NAMALWA (cell line): ENCODE measurements around the gene CTTNBP2NL.
A peak's percentile ranks its signal among the peaks of the same experiment; 100 is the strongest.
"Not testable (repeated sequence)": the region's sequence is repeated elsewhere in the genome, so short reads cannot be mapped to it uniquely, and the experiment has no call there.

Experiments used
- DNase-seq: peaks from one replicate; pipeline ENCODE4 v3.0.0-alpha.2; 2015; ENCODE audit warnings: low spot score

The CTTNBP2NL gene

DNA sequence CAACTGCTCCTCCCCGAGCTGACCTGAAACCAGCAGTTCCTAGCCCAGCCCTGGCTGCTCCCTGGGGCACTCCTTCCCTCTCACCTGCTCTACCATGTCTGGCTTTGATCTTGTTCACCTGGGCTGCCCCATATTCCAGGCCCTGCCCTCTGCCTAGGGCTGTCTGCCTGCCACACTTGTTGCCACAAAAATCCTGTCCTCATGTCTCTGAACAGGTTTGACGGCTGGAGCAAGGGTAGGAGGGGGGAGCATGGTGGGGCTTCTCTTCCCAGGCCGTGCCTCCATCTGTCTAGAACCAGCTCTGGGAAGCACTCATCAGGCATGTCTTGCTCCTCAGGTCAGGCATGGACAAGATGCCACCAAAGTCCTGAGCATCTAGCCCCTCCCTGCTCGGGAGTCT, 68.5 kb downstream of the CTTNBP2NL start:
- no peak for DNase-seq

DNA sequence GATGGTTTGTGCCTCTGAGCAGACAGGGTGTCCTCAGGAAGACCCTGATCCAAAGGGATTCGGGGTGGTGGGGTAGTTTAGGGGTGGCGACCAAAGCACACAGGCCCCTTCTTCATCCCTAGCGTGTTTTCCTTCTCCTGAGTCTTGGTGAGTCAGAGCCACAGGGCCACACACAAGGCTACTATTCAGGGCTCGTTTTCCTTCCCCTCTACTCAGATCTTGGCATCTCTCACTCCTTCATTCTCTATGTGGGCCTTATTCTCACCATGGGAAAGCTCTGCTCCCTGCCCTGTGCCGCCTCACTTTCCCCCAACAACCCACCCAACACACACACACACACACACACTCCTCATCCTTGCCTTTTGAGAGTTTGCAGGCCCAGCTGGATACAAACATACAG, 69.1 kb downstream of the CTTNBP2NL start:
- no peak for DNase-seq

DNA sequence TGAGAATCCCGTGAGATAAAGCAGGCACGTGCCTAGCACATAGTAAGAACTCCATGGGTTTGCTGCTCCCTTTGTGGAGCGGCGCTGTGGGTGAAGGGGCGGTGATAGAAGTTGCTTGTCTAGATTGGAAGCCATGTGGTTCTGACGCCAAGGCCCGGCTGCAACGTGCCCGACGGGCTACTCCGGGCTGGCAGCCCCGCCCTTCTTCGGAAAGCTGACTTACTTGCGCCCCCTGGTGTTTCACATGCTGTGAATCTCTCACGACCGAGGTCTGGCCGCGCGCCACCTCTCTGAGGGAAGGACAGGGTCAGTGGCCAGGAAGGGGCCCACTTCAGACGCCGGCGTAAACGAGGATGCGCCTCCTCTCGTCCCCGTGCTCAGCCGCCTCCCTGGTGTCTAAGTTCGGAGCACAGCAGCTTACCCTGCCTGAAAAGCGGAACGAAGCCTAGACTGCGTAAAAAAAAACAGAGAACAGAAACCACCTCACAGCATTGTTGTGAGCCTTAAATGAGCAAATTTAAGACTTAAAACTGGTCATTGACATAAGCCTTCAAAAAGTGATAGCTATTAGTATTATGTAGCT, 70.2 kb downstream of the CTTNBP2NL start:
- DNase-seq: peak; percentile 92

DNA sequence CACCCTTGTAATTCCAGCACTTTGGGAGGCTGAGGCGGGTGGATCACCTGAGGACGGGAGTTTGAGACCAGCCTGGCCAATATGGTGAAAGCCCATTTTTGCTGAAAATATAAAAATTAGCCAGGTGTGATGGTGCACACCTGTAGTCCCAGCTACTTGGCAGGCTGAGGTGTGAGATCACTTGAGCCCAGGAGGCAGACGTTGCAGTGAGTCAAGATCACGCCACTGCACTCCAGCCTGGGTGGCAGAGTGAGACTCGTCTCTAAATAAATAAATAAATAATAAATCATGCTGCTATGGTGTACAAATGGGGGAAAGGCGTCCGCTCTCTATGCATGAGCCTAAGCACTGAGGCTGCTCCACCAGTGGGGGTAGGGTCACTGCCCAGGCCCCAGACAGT, 74.3 kb downstream of the CTTNBP2NL start:
- DNase-seq: not testable (repeated sequence)

DNA sequence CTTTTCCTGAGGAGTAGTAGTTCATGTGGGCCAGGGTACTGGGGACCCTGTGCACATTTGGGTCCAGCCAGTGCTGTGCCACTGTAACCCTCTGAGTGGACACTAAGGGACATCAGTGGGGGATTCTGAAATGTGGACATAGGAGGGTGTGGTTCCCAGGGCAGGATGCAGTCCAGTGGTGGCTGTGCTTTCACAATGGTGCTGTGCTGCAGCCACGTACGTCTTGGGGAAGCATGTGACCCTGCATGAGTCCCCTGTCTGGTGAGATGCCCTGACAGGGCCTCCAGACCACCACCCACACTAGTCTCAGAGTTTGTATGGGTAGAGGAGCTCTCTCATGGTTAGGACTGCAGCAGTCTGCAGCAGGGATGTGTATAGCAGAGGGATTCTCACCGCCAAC, 75.0 kb downstream of the CTTNBP2NL start:
- no peak for DNase-seq

DNA sequence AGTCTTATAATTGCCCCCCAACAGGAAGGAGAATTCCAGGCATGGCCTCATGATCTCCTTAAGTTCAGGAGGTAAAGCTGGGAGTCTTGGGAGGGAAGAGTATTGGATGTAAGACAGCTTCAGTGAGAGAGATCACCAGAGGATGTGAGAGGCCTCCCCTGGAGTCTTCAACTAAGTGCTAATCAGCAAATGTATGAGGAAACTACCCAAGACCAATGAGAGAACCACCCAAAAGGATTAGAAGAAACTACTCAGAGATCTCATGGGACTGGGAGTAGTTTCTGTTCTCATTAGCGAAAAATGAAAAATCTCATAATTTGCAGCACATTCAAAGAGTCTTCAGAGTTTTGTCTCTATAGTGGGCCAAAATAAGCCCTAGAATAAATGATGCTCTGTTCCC, 76.1 kb downstream of the CTTNBP2NL start:
- no peak for DNase-seq

DNA sequence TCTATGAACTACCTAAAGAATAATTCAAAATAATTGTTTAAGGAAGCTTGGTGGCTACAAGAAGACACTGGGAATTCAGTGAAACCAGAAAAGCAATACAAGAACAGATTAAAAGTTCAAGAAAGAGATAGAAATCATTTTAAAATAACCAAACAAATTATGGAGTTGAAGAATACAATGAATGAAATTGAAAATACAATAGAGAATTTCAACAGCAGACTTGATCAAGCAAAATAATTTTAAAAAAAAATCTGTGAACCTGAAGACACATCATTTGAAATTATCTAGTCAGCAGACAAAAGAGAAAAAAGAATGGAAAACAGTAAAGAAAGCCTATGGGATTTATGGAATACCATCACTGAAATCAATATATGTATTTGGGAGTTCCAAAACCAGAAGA, 81.5 kb downstream of the CTTNBP2NL start:
- DNase-seq: no peak

DNA sequence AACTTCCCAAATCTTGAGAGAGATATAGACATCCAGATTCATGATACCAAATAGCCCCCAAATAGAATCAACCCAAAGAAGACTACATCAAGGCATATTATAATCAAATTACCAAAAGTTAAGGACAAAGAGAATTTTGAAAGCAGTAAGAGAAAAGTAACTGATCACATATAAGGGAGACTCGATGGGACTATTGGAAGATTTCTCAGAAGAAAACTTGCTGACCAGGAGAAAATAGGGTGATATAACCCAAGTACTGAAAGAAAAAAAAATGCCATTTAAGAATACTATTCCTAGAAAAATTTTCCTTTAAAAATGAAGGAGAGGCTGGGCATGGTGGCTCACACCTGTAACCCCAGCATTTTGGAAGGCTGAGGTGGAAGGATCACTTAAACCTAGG, 82.3 kb downstream of the CTTNBP2NL start:
- no peak for DNase-seq

DNA sequence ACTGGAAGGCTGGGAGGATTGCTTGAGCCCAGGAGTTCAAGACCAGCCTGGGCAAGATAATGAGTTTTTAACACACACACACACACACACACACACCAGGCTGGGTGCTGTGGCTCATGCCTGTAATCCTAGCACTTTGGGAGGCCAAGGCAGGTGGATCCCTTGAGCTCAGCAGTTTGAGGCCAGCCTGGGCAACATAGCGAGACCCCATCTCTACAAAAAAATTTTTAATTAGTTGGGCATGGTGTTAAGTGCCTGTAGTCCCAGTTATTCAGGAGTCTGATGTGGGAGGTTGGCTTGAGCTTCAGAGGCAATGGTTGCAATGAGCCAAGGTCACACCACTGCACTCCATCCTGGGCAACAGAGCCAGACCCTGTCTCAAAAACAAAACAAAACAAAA, 90.0 kb downstream of the CTTNBP2NL start:
- DNase-seq: not testable (repeated sequence)

DNA sequence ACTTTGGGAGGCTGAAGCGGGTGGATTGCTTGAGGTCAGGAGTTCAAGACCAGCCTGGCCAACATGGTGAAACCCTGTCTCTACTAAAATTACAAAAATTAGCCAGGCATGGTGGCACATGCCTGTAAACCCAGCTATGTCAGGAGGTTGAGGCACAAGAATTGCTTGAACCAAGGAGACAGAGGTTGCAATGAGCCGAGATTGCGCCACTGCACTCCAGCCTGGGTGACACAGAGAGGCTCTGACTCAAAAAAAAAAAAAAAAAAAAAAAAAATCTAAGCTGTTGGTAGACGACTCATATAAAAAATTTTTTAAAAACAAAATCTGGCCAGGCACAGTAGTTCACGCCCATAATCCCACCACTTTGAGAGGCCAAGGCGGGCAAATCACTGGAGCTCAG, 91.7 kb downstream of the CTTNBP2NL start:
- not testable (repeated sequence) for DNase-seq

DNA sequence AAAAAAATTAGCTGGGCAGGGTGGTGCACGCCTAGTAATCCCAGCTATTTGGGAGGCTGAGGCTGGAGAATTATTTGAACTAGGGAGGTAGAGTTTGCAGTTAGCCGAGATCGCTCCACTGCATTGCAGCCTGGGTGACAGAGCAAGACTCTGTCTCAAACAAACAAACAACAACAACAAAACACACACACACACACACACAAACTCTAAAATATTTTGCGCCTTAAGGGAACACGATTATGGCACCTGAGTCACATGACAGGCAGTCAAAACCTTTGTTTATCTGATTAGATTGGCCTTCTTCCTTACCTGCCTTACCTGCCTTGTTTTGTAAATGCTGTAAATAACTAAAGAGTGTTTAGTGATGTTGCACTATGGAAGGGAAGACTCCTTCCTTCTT, 92.1 kb downstream of the CTTNBP2NL start:
- no peak for DNase-seq

DNA sequence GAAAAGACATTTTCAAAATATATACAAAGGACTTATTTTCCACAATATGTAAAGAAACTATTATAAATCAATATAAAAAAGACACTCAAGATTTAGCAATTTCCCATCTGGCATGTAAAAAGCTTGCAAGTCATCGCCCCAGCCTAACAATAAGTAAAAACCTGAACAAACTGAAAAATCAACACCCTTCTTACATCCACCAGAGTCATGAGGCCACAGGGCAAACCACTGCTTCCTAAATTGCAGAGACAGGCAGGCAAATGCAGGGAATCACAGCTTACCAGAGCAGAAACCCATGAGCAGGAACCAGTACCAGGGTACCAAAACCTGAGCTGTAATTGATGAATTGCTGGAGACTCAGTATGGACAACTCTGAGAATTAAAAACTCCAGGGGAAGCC, 96.1 kb downstream of the CTTNBP2NL start:
- DNase-seq: no peak

DNA sequence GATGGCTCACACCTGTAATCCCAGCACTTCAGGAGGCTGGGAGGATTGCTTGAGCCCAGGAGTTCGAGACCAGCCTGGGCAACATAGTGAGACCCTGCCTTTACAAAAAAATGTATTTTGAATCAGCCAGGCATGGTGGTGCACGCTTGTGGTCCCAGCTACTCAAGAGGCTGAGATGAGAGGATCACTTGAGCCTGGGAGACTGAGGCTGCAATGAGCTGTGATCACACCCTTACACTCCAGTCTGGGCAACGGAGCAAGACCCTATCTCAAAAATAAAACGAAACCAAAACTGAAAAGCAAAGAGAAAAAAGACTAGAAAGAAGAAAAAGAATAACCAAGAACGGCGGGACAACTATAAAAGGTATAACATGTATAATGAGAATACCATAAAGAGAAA, 97.3 kb downstream of the CTTNBP2NL start:
- DNase-seq: no peak

DNA sequence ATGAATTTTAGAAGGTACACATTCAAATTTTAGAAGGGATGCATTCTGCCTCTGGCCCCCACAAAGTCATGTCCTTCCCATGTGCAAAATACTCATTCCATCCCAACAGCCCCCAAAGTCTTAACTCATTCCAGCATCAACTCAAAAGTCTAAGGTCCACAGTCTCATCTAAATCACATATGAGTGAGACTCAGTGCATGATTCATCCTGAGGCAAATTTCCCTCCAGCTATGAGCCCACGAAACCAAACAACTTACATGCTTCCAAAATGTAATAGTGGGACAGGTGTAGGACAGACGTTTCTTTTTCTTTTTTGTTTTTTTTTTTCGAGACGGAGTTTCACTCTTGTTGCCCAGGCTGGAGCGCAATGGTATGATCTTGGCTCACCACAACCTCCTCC, 100.3 kb downstream of the CTTNBP2NL start:
- no peak for DNase-seq

DNA sequence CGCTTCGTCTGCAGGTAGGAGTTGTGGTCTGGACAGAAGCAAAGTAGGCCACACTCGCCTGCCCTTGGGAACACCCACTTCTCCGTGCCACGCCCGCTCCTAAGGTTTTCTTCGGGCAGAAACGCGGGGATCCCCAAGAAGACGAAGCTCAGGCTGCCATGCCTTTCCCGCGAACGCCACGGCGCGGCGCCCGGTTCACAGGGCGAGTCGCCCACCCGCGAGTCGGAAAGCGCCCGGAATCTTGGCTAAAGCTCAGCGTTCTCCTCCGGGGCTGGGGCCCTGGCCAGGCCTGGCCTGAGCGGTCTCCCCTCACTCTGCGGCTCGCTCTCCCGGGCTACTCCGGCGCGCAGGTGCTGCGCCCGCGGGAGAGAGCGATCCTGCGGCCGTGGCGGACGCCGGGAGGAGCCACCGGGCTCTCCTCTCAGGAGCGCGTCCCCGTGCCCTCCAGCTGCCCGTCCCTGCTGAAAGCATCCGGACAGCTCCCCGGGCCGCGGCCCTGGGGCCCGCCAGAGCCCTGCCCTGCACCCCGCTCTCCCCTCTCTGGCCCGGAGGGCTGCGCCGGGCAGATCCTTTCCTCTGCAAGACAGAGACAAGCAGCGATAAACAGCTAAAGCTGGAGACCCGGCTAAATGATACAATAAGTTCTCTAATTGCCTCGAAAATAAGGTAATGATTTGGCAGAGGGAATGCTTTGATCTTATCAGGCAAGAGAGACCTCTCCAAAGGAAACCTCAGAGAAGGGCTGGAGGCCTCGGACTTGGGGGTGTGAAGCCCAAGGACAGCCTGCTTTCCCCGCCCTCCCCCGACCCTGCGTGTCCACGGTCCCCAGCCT, 106.0 kb downstream of the CTTNBP2NL start:
- no peak for DNase-seq

DNA sequence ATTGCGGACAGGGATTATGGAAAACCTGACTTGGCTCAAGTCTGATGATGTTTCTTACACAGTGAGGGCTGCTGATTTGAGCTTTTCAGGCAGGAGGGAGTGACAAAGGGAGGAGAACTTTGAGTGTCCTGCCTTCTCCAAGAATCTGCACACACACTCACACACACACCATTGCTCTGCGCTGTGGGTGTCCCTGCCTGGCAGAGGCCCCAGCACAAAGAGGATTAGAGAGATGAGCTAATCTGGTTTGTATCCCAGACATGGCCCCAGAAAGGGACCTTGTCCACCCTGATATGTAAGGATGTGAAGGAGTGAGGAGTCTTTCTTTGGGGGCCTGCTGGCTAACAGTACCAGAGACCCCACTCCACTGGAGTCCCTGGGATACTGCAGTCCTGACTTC, 106.8 kb downstream of the CTTNBP2NL start:
- no peak for DNase-seq

DNA sequence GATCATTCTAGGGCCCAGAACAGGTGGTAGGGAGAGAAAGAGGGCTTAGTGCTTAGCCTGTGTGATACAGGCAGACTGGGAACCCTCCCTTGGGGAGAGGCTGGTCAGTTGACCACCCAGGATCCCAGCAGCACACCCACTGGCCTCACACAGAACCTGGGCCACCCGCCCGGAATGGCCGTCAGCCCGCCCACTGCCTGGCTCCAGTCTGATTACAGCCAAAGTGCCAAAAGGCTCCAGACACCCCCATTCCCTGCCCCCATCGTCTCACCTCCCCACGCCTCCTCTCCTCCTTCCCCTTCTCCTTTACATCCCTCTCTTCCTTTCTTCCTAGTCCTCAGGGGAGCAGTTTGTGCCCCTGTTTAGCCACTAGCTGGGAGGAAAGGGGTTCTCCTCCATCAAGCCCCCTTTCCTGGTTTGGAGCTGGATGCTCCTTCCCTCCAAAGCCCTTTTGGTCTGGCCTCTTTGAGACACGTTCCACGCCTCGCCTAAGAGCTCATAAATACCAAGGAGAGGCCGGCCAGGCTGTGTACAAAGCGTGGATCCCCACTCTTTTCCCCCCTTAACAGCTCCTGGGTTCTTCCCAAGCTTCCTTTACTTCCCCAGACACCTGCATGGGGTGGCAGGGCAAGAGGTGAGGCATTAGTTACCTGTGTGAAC, 108.1 kb downstream of the CTTNBP2NL start:
- DNase-seq: no peak

DNA sequence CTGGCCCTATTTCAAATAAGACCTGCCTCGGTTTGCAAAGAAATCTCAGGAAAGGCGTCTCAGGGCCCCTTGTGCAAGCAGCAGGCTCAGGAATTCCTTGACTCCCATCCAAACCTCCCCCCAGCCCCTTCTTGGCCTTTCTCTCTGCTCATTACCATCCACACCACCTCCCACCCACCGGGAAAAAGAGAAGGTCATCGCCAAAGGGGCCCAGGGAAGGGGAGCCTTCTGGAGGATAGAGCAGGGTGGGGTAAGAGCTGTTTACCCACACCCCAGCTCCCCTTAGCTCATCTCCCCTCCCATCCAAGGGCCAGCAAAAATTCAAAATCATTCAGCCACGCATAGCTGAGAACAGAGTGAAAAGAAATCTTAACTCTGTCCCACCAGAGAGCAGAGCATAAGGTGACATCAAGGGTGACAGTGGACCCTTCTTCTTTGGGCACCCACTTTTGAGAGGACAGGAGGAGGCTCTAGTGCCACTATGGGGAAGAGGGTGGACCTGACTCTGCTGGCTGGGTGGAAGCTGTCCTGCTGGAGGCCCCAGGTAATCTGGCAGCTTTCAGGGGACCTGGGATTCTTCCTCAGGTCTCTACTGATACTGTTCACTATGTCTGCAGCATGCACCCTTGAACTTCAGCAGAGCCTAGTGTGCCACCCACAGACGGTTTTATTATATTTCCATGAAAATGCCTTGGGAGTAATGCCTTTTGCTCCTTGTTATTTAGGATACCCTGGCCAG, 108.8 kb downstream of the CTTNBP2NL start:
- DNase-seq: no peak

DNA sequence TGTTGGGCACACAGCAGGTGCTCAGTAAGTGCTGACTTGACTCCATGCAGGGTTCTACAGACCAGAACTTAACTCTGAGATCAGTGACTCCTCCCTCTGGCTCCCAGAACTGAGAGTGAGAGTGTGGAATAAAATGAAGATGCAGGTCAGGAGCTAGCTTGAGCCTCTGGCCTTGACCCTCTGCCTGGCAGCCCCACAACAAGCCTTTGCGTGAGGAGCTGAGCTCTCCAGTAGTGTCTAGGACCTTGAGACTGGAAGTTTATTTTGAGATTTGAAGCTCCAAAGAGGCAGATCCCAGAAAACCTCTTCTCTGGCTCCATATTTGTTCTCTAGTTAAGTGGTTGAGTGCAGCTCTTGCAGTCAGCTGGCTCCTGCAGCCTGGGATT, 109.4 kb downstream of the CTTNBP2NL start:
- peak; percentile 9 for DNase-seq

DNA sequence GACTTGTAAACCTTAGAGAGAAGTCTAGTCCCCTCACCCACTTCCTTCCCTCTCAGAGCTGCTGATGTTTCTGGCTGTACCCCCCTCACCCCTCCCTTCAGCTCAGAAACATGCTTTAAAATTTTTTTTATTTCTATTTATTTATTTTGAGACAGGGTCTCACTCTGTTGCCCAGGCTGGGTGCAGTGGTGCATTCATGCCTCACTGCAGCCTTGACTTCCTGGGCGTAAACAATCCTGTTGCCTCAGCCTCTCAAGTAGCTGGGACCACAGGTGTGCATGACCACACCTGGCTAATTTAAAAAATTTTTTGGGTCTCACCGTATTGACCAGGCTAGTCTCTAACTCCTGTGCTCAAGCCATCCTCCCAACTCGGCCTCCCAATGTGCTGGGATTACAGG, 109.9 kb downstream of the CTTNBP2NL start:
- DNase-seq: peak; percentile 65

DNA sequence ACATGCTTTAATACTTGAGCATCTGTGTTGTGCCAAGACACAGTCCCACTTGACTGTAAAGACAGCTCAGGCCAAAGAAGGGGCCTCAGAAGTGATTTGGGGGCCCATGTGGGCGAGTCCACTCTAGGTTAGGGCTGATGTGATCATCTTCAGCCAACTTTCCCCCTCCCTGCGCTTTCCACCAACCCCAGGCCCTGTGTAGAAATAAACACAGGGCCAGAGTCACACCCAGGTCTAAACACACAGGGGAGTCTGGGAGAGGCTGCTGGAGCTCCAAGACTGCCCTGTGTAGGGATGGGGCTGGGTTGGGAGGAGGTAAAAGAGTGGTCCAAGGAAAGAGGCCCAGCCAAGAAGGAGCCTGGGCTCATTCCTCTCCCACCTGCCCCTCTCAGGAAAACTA, 110.3 kb downstream of the CTTNBP2NL start:
- DNase-seq: no peak

DNA sequence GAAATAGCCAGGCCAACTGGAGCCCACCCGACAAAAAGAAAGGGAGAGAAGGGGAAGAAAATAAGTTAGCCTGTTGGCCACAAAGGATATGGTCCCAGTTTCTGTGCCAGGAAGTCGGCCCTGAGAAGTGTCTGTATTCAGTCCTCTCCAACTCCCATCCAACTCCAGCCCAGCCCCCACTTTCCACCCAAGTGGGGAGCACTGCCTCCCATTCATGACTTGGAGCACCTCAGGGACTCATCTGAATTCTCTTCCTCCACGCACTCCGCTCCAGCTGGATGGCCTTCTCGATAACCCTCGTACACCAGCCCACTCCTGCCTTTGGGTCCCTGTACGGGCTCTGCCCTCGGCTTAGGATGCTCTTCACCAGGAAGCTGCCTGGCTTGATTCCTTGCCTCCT, 110.7 kb downstream of the CTTNBP2NL start:
- DNase-seq: no peak

DNA sequence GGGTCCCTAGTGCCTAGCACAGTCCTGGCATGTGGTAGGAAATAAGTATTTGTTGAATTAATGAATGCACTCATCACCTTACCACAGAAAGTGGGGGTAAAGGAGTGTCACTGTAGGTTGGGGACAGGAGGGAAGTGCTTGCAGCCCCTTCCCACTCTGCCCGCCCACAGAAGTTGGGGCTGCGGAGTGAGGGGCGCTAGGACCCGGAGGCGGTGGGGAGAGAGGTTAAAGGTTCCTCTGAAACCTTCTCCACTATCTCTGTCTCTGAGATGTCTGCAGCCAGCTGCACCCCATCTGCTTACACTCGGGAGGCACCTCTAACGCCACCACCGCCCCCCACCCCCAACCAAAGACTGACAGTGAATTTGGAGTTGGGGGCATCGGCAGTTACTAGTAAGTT, 111.3 kb downstream of the CTTNBP2NL start:
- no peak for DNase-seq
